Right lobe of liver (tissue), 4 donors: ENCODE measurements around the gene ANTXR1.

ENCODE experiments used
- CTCF ChIP-seq, 4 donors: fragments of 200-600 bp in 3 of 4; fragments of 450-650 bp in 1 of 4; IDR thresholded peaks; one replicate each; pipeline versions ENCODE4 v1.5.1 to v1.8.0; 2016 to 2022; ENCODE audit warnings: antibody characterized with exemption in 4 of 4, mild to moderate bottlenecking in 2 of 4
- POLR2A ChIP-seq: fragments of 450-650 bp; IDR thresholded peaks from one replicate; pipeline ENCODE4 v1.6.1; 2017; ENCODE audit warnings: antibody characterized with exemption, mild to moderate bottlenecking
- donor health status: DM: no; HTN: no; CAD: no.
- donor health status: DM: no; HTN: no; CAD: no.
- donor health status: DM: no; HTN: yes; CAD: no.

DNA sequence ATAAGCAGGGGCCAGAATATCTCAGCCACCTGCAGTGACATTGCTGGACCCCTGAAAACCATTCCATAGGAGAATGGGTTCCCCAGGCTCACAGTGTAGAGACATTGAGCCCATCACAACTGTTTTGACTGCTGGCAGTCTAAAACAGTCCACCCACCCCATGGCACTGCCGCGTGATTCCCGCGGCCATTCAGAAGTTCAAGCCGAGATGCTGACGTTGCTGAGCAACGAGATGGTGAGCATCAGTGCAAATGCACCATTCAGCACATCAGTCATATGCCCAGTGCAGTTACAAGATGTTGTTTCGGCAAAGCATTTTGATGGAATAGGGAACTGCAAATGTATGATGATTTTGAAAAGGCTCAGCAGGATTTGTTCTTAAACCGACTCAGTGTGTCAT, 234.6 kb downstream of the ANTXR1 start:
- TF ChIP-seq POLR2A (no peak), CTCF (IDR thresholded peaks at IDR 0.05) (no peak)
